Upper lobe of right lung (tissue), 1 donor: ENCODE results near the gene RINT1. TPM values are rescaled to one million over a fixed set of nuclear protein-coding genes. Genes with fewer than 3 reads are reported as not detected.

Experiments
- ATAC-seq: fragments of 200-7000 bp; cut with Tn5 transposase; one replicate; pipeline ENCODE4 v1.9.1; 2020; ENCODE audit warnings: mild to moderate bottlenecking, moderate library complexity
- DNase-seq: peaks from one replicate; pipeline ENCODE4 v3.0.0-alpha.2; 2020
- H3K27ac ChIP-seq: fragments of 200-600 bp; one replicate; pipeline ENCODE4 v1.8.0; 2022
- H3K27me3 ChIP-seq: fragments of 200-600 bp; one replicate; pipeline ENCODE4 v1.8.0; 2022; ENCODE audit warnings: mild to moderate bottlenecking
- H3K36me3 ChIP-seq: fragments of 200-600 bp; one replicate; pipeline ENCODE4 v1.8.0; 2022
- H3K4me1 ChIP-seq: fragments of 200-600 bp; one replicate; pipeline ENCODE4 v1.8.0; 2022
- H3K4me3 ChIP-seq: fragments of 200-600 bp; one replicate; pipeline ENCODE4 v1.8.0; 2022; ENCODE audit warnings: mild to moderate bottlenecking
- H3K9me3 ChIP-seq: fragments of 200-600 bp; one replicate; pipeline ENCODE4 v1.8.0; 2022
- CTCF ChIP-seq: fragments of 200-600 bp; IDR thresholded peaks from one replicate; pipeline ENCODE4 v1.8.0; 2022; ENCODE audit warnings: antibody characterized with exemption
- intact Hi-C: fragments of 100-400 bp; cut with DNase I; formaldehyde crosslinking; loops from one replicate; pipeline ENCODE4 v1.11.0; 2022
- total RNA-seq: library from RNA; stranded (reverse); fragmentation: NEBNext Ultra II Directional; extraction: Animal tissue kit (Norgen Biotek cat#: 25700); gene quantifications from one replicate; pipeline ENCODE4 v1.2.1, GENCODE V29; 2021
- donor health status: DM: no; HTN: yes; CAD: no; lungs with severe emphysema.

Gene RINT1
- total RNA-seq, 1 donor from 2014 or later: 14.8 TPM

DNA sequence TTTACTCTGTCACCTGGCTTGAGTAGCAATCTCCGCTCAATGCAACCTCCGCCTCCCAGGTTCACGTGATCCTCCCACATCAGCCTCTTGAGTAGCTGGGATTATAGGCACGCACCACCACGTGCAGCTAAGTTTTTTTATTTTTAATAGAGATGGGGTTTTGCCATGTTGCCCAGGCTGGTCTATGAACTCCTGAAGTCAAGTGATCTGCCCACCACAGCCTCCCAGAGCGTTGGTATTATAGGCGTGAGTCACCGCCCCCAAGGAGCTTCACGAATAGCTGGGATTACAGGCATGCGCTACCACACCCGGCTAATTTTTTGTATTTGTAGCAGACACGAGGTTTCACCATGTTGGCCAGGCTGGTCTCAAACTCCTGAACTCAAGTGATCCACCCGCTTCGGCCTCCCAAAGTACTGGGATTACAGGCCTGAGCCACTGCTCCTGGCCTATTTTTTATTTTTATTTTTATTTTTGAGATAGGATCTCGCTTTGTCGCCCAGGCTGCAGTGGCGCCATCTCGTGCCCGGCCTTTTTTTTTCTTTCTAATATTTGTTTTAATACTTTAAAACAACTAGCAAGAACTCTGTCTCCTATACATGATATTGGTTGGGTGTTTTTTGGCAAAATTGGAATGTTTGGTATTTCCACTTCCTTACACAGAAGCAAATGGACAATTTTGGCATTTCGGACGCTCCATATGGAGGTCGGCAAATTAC is 48.2 kb downstream of the RINT1 start:
- peaks cover 4% of the 10 kb centered on the region for H3K4me1 ChIP-seq
- H3K9me3 ChIP-seq: no peaks in the 10 kb centered on the region
- ATAC-seq (no peak), DNase-seq (no peak)
- peaks cover 11% of the 10 kb centered on the region for H3K27me3 ChIP-seq
- TF ChIP-seq CTCF: no peak
- intact Hi-C loops: no loop called here
- no peak overlapping the region for H3K4me3 ChIP-seq
- no peak overlapping the region for H3K27ac ChIP-seq
- no peaks in the 10 kb centered on the region for H3K36me3 ChIP-seq

DNA sequence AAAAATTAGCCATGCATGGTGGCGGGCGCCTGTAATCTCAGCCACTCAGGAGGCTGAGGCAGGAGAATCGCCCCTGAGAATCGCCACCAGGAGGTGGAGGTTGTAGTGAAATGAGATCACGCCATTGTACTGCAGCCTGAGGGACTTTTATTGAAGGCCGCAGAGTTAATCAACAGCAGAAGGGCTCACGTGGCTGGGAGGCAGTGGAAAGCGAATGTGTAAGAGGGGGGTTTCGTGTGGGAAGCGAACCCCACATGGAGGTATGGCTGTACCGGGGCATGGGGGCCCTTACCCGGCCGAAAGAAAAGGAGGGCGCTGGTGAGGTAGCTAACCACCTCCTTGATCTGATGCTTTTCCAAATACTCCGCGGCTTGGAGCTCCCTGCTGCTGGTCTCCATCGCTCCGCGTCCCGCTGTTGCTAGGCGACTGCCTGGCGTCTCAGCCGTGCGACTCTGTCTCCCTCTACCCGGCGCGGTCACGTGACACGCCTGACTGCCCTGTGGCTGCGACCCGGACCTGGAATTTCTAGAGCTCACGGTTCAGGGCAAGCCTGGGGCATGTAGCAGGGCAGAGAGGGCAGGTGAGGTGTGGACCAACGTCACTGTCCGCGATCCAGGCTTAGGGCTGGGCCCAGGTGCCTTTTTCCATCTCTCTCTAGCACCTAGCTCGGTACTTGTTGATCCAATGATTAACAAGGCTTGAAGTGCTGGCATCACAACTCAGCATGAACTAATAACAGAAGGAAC is 49.2 kb downstream of the RINT1 start, which contains the start of gene EFCAB10:
Gene EFCAB10 (minus strand): TSS at position 428 of the 746 bp plus-strand sequence. CDS start 30 bp downstream, at position 398.
- peak; percentile 91 for DNase-seq
- TF ChIP-seq CTCF: no peak
- peak within 1 kb of the TSS; percentile 25 for H3K4me3 ChIP-seq
- ATAC-seq: peak; percentile 97
- H3K27me3 ChIP-seq: peaks cover 11% of the 10 kb centered on the region
- intact Hi-C loops: no loop called here
- no peak within 1 kb of the TSS for H3K27ac ChIP-seq
- no peaks in the 10 kb centered on the region for H3K9me3 ChIP-seq
- H3K4me1 ChIP-seq: peaks cover 4% of the 10 kb centered on the region
- no peaks in the 10 kb centered on the region for H3K36me3 ChIP-seq

GRCh38 chr7:105583061-105583460 is 51.1 kb downstream of the RINT1 start:
- Histone ChIP-seq H3K4me3 (no peak overlapping the region), H3K36me3 (no peaks in the 10 kb centered on the region), H3K27me3 (peaks cover 11% of the 10 kb centered on the region), H3K27ac (no peak overlapping the region), H3K4me1 (peaks cover 4% of the 10 kb centered on the region), H3K9me3 (no peaks in the 10 kb centered on the region)
- ATAC-seq (no peak), DNase-seq (no peak)
- intact Hi-C loops: no loop called here
- no peak for TF ChIP-seq CTCF

DNA sequence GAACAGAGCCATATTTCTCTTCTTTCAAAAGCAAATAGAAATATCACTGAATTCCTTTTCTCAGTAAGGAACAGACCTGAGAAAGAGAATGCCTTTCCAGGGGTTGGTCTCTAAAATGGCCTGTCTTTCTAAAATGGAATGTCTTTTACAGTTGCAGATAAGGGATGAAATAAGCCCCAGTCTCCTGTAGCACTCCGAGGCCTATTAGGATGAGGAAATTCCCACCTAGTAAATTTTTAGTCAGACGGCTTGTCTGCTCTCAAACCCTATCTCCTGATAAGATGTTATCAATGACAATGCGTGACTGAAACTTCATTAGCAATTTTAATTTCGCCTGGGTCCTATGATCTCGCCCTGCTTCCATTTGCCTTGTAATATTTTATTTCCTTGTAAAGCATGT is 52.2 kb downstream of the RINT1 start:
- no peak for DNase-seq
- Histone ChIP-seq H3K4me1 (peaks cover 4% of the 10 kb centered on the region), H3K27me3 (peaks cover 11% of the 10 kb centered on the region), H3K27ac (no peak overlapping the region), H3K9me3 (no peaks in the 10 kb centered on the region), H3K36me3 (no peaks in the 10 kb centered on the region), H3K4me3 (no peak overlapping the region)
- intact Hi-C loops: no loop called here
- no peak for ATAC-seq
- TF ChIP-seq CTCF: no peak

DNA sequence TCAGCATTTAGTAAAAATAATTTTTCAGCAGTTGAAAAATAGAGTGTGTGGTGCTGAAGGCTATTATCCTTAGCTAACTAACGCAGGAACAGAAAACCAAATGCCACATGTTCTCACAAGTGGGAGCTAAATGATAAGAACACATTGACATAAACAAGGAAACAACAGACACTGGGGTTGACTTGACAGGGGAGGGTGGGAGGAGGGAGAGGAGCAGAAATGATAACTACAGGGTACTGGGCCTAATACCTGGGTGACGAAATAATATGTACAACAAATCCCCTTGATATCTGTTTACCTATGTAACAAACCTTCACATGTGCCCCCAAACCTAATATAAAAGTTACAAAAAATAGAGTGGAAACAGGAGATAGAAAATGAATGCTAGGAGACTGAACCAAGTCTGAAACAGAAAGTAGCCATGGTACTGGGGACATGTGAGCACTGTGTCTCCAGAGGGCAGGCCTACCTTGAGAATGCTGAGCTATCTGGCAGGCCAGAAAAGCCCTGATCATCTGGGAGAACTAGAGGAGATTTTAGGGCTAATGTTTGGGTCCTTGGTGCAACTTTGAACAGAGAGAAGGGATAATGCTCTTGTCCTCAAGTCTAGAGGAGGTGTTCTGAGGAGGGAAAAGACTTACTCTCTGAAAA is 54.0 kb downstream of the RINT1 start:
- Histone ChIP-seq H3K4me3 (no peak overlapping the region), H3K4me1 (peaks cover 4% of the 10 kb centered on the region), H3K36me3 (no peaks in the 10 kb centered on the region), H3K27me3 (peaks cover 8% of the 10 kb centered on the region), H3K9me3 (no peaks in the 10 kb centered on the region), H3K27ac (no peak overlapping the region)
- TF ChIP-seq CTCF: no peak
- ATAC-seq (no peak), DNase-seq (no peak)
- intact Hi-C loops: no loop called here
